HepG2 (cell line): ENCODE measurements around the gene HERC6. TPM values are rescaled to one million over a fixed set of nuclear protein-coding genes. Genes with fewer than 3 reads are reported as not detected.

Source experiments
- ATAC-seq: fragments of 200-7000 bp; cut with Tn5 transposase; 3 replicates; pipeline ENCODE4 v1.9.1; 2020; ENCODE audit warnings: mild to moderate bottlenecking, moderate library complexity
- BruUV-seq: library from RNA; stranded (reverse); fragments of 400-500 nt; replicated peaks from 2 replicates; lab custom pipeline; 2021; lab: Mats Ljungman, UMichigan
- CTCF ChIA-PET: fragments of 300-600 bp; formaldehyde crosslinking; extraction: SDS; loops from one replicate; lab custom pipeline; 2021; ENCODE audit warnings: low total read pairs, inconsistent platforms, low intra/inter-chr PET ratio; lab: Yijun Ruan, JAX
- POLR2A ChIA-PET: fragments of 350-600 bp; sonication (Branson Sonifier 250); formaldehyde crosslinking; loops from one replicate; lab custom pipeline; 2020; ENCODE audit warnings: antibody characterized with exemption, inconsistent platforms; lab: Yijun Ruan, JAX
- DNase-seq: peaks from one replicate; pipeline ENCODE4 v3.0.0-alpha.2; 2015; ENCODE audit warnings: low spot score
- FAIRE-seq: peaks from 3 replicates; lab custom pipeline; 2011; peaks lifted over from hg19 to GRCh38; lab: Jason Lieb, UNC
- H2AFZ ChIP-seq: one replicate; pipeline ENCODE4 v1.6.1; 2011; ENCODE audit warnings: low read length, inconsistent platforms
- H3K27ac ChIP-seq: fragments of 300-600 bp; 3 replicates; pipeline ENCODE4 v1.8.0; 2011; ENCODE audit warnings: mixed run types, mild to moderate bottlenecking, mixed read lengths, low read length, inconsistent platforms; ENCODE audit not compliant: insufficient read depth; ENCODE audit errors: extremely low read length
- H3K27me3 ChIP-seq, 2 experiments: fragments of 200-600 bp in 1 of 2; 2 replicates in 1 of 2; 3 replicates in 1 of 2; pipeline versions ENCODE4 v1.6.0 to v1.8.0; 2011; ENCODE audit warnings: low read length in 2 of 2, mild to moderate bottlenecking in 2 of 2, moderate library complexity in 2 of 2, inconsistent platforms in 1 of 2; ENCODE audit not compliant: insufficient read depth in 2 of 2, control insufficient read depth in 1 of 2
- H3K36me3 ChIP-seq, 2 experiments: fragments of 200-600 bp in 1 of 2; replicated peaks in 1 of 2; 2 replicates in 1 of 2; 3 replicates in 1 of 2; pipeline versions ENCODE4 v1.5.1 to v1.8.0; 2011; ENCODE audit warnings: low read length in 2 of 2, inconsistent platforms in 1 of 2; ENCODE audit not compliant: insufficient read depth in 2 of 2, control insufficient read depth in 1 of 2
- H3K4me1 ChIP-seq: 2 replicates; pipeline ENCODE4 v1.5.1; 2012; ENCODE audit warnings: low read length, inconsistent platforms; ENCODE audit not compliant: insufficient read depth
- H3K4me2 ChIP-seq: 2 replicates; pipeline ENCODE4 v1.6.0; 2011; ENCODE audit warnings: low read depth, low read length, inconsistent platforms
- H3K4me3 ChIP-seq, 3 experiments: fragments of 200-600 bp in 1 of 3; sonication (generic), shearing (Covaris generic) in 1 of 3; replicated peaks in 1 of 3; 2 replicates each; pipeline ENCODE4 v1.5.1; 2011 to 2016; ENCODE audit warnings: low read length in 3 of 3, inconsistent platforms in 2 of 3, low read depth in 2 of 3, mild to moderate bottlenecking in 2 of 3, control low read depth in 1 of 3, mixed read lengths in 1 of 3; ENCODE audit not compliant: insufficient read depth in 1 of 3
- H3K79me2 ChIP-seq: one replicate; pipeline ENCODE4 v1.6.1; 2011; ENCODE audit warnings: low read length, inconsistent platforms; ENCODE audit not compliant: insufficient read depth
- H3K9ac ChIP-seq: 2 replicates; pipeline ENCODE4 v1.6.0; 2011; ENCODE audit warnings: mild to moderate bottlenecking, low read depth, low read length, inconsistent platforms; ENCODE audit not compliant: insufficient read depth
- H3K9me3 ChIP-seq: 2 replicates; pipeline ENCODE4 v1.5.1; 2012; ENCODE audit warnings: mild to moderate bottlenecking, low read length
- H4K20me1 ChIP-seq: 2 replicates; pipeline ENCODE4 v1.6.0; 2011; ENCODE audit warnings: inconsistent platforms, mild to moderate bottlenecking, low read length, moderate library complexity; ENCODE audit not compliant: insufficient read depth
- KLF6 ChIP-seq: IDR thresholded peaks from 2 replicates; pipeline ENCODE4 v1.8.0; 2016; ENCODE audit warnings: missing biosample characterization, missing genetic modification reagents
- ZNF83 ChIP-seq: sonication (generic); formaldehyde crosslinking; IDR thresholded peaks from 2 replicates; pipeline ENCODE4 v1.4.0; 2020; ENCODE audit warnings: missing genetic modification reagents, mild to moderate bottlenecking, borderline replicate concordance
- WGBS: methylation state at CpG from one replicate; pipeline ENCODE4 v1.1.6; 2017; ENCODE audit warnings: low lambda C conversion rate; 5-methylcytosine and 5-hydroxymethylcytosine counted together
- in situ Hi-C: cut with HindIII; loops from 2 replicates; pipeline ENCODE4 v1.10.0; 2017; ENCODE audit warnings: low pct_unique_long_range_greater_than_20kb; ENCODE audit not compliant: extremely low pct_ligation_motif_present
- intact Hi-C: fragments of 100-400 bp; cut with micrococcal nuclease; formaldehyde crosslinking; loops from one replicate; pipeline ENCODE4 v1.10.0; 2022; ENCODE audit not compliant: unreplicated experiment
- polyA plus RNA-seq, 8 experiments: library from polyadenylated mRNA; depleted of rRNA in 3 of 8; stranded (reverse) in 7 of 8; unstranded in 1 of 8; fragments of >200 nt; fragmentation: Illumina TruSeq in 4 of 8; extraction: Trizol in 4 of 8; gene quantifications; 2 replicates each; pipeline versions ENCODE4 v1.2.1 to v1.2.3, GENCODE V29; 2011 to 2016; ENCODE audit warnings: low read depth in 4 of 8, missing spikeins in 1 of 8, mixed read lengths in 1 of 8; ENCODE audit not compliant: insufficient read depth in 1 of 8
- total RNA-seq, 5 experiments: library from RNA; depleted of rRNA; stranded (reverse); fragments of >200 nt; fragmentation: Illumina TruSeq; extraction: Trizol; gene quantifications; 2 replicates each; pipeline ENCODE4 v1.2.3, GENCODE V29; 2016; ENCODE audit warnings: low read depth in 1 of 5

HERC6 gene
- total and polyA plus RNA-seq, 2 of the 13 experiments (the other 11 are each of a cell fraction or from before 2014, with no cell fraction given), result 0.50 to 2.0 TPM

- no peaks in the 10 kb centered on the region for H3K79me2 ChIP-seq
- no peak for FAIRE-seq
- H3K4me3 ChIP-seq, result no peak overlapping the region
- no peak for TF ChIP-seq ZNF83
- TF ChIP-seq, all 625 proteins: peak for 0
- H2AFZ ChIP-seq, result no peak overlapping the region
- ATAC-seq, result no peak
- H3K9me3 ChIP-seq, result no peaks in the 10 kb centered on the region
- H3K27ac ChIP-seq, result no peak overlapping the region
- 0% methylated on average over 2 of the region's 2 CpGs for WGBS
- no peaks in the 10 kb centered on the region for H4K20me1 ChIP-seq
- intact Hi-C loops (no loop called here), in situ Hi-C loops (loop anchor here (5.0 kb wide), 1 partner anchor 151 kb away; no protein-coding TSS in a partner anchor)
- no peaks in the 10 kb centered on the region for H3K36me3 ChIP-seq
- no peaks in the 10 kb centered on the region for H3K4me1 ChIP-seq
- ChIA-PET CTCF (no interaction called here), POLR2A (no interaction called here)
- H3K4me2 ChIP-seq, result no peak overlapping the region
- H3K27me3 ChIP-seq, result peaks cover 0 to 3% of the 10 kb centered on the region in 2 experiments; a peak in 1 of 5 replicates
- H3K9ac ChIP-seq, result no peak overlapping the region
- no TSS peak for BruUV-seq
- DNase-seq, result no peak
Observed at GRCh38 chr4:88366460-88366859, 12.2 kb upstream of the HERC6 start.

GRCh38 chr4:88367826-88368225 is 10.8 kb upstream of the HERC6 start:
- CTCF ChIA-PET, result interaction anchor here (2.0 kb wide), 1 partner anchor 148 kb away, joined by 12 read pairs; no protein-coding TSS in a partner anchor
- Histone ChIP-seq H3K4me3 (no peak overlapping the region), H3K79me2 (no peaks in the 10 kb centered on the region), H3K4me2 (no peak overlapping the region), H2AFZ (no peak overlapping the region), H3K9ac (no peak overlapping the region), H3K36me3 (no peaks in the 10 kb centered on the region), H3K27ac (no peak overlapping the region), H3K27me3 (peaks cover 0 to 3% of the 10 kb centered on the region in 2 experiments; a peak in 1 of 5 replicates), H4K20me1 (no peaks in the 10 kb centered on the region), H3K4me1 (no peaks in the 10 kb centered on the region), H3K9me3 (no peaks in the 10 kb centered on the region)
- POLR2A ChIA-PET, result no interaction called here
- ATAC-seq (no peak), FAIRE-seq (no peak), DNase-seq (no peak)
- TF ChIP-seq KLF6 (CRISPR knock-in tag), result no peak
- WGBS, result 39% methylated on average over 5 of the region's 5 CpGs
- in situ Hi-C loops (loop anchor here (5.0 kb wide), 1 partner anchor 149 kb away; no protein-coding TSS in a partner anchor), intact Hi-C loops (no loop called here)
- no TSS peak for BruUV-seq
